TTC549 (cell line): ENCODE results near the gene SEPTIN1.
"Not testable (repeated sequence)": the region's sequence is repeated elsewhere in the genome, so short reads cannot be mapped to it uniquely, and the experiment has no call there.

Experiments
- FAIRE-seq: peaks from 2 replicates; lab custom pipeline; 2012; peaks lifted over from hg19 to GRCh38; lab: Jason Lieb, UNC

SEPTIN1 gene

DNA sequence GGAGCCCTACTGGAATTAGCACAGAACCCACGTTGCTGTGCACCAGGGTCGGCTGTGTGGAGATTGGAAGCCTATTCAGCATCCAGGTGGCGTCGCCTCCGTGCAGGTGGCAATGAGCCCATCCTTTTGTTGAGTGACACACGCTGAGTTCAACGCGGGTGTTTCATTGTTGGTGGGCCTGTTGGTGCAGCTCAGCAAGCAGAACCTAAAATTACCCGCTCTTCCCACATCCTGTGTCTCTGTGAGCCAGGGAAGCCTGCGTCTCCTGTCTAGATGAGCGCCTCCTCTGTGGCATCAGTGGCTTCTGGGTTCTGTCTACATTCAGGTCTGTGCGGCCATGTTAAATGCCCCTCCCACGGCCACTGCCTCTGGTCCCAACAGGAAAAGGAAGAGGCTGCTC lies 41.7 kb downstream of the SEPTIN1 start:
- no peak for FAIRE-seq

DNA sequence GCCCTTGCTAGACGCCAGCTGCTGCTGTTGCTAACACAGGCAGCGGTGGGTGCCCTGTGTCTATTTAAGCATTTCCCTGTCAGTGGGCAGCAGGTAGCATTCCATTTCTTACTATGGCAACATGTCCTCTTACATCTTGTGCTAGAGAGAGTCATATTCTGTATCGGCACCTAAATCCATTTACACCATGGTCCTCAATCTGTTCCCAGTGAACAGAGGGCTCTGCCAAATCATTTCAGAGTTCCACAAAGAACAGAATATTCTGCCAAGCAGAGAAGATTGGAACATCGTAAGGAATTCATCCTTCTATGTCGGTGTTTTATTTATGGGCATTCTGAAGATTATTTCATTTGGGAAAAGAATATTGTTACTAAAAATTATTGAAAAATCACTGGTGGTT lies 43.6 kb downstream of the SEPTIN1 start:
- not testable (repeated sequence) for FAIRE-seq

DNA sequence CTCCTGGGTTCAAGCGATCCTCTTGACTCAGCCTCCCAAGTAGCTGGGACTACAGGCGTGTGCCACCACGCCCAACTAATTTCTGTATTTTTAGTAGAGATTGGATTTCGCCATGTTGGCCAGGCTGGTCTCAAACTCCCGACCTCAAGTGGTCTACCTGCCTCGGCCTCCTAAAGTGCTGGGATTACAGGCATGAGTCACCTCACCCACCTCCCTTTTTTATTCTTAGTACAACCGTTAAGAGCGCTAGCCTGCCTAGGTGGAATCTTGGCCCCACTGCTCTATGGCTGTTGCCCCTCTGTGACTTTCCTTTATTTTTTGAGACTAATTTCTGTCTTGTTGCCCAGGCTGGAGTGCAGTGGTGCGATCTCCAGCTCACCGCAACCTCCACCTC lies 44.4 kb downstream of the SEPTIN1 start:
- FAIRE-seq, result not testable (repeated sequence)

- no peak for FAIRE-seq
Observed at GRCh38 chr16:30335598-30336474, 46.5 kb downstream of the SEPTIN1 start.

GRCh38 chr16:30335028-30335597 lies 47.2 kb downstream of the SEPTIN1 start:
- not testable (repeated sequence) for FAIRE-seq

DNA sequence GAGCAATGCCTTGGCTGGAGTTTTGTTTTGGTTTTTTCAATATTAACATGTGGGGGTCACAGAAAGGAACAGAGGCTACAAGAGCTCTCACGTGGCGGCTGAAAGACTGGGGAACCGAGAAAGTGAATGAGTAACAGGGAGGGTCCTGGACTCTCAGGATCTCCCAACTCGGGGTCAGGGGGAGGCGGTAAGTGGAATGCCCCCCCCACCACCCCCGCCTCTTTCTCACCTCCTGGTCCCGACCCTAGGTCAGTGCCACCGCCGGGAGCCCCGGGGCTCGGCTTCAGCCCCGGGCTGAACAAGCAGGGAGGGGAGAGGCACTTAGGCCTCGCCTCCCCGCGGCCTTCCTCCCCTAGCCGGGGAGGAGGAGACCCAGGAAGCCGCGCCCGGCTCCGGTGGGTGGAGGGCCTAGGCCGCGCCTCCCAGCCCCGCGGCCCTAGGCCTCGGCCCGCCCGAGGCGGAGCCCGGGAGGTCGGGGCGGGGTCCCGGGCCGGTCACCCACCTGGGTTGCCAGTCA lies 47.8 kb downstream of the SEPTIN1 start:
- FAIRE-seq, result not testable (repeated sequence)
